Measurements from ENCODE around the gene SPATA1.

SPATA1 gene

DNA sequence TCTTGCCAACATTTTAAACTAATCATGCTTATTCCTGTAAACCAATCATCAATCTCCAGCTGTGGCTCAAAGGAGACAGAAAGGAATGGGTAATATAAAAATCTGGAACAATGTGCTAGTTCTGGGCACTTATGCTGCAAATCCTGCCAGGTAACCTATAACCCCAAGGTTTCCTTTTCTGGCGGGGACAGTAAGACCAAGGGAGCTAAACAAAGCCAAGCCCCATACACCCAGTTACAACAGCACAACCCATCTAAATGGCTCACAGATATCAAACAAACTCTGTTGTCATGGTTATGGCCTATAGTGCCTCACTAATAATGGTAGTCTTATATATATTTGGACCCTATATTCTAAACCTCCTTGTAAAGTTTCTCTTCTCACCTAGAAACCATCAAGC, 104.9 kb downstream of the SPATA1 start:
- TF ChIP-seq, protein P1, sequence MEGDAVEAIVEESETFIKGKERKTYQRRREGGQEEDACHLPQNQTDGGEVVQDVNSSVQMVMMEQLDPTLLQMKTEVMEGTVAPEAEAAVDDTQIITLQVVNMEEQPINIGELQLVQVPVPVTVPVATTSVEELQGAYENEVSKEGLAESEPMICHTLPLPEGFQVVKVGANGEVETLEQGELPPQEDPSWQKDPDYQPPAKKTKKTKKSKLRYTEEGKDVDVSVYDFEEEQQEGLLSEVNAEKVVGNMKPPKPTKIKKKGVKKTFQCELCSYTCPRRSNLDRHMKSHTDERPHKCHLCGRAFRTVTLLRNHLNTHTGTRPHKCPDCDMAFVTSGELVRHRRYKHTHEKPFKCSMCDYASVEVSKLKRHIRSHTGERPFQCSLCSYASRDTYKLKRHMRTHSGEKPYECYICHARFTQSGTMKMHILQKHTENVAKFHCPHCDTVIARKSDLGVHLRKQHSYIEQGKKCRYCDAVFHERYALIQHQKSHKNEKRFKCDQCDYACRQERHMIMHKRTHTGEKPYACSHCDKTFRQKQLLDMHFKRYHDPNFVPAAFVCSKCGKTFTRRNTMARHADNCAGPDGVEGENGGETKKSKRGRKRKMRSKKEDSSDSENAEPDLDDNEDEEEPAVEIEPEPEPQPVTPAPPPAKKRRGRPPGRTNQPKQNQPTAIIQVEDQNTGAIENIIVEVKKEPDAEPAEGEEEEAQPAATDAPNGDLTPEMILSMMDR (IDR thresholded peaks at IDR 0.05; ENCODE audit: extremely low read depth, insufficient read depth, missing control alignments), result no peak
- in situ Hi-C loops (cut with MboI; ENCODE audit: low pct_unique_long_range_greater_than_20kb, low sequenced_read_pairs, unreplicated experiment), result loop anchor here (25.0 kb wide), 2 partner anchors 324 to 474 kb away; partner anchors contain the start of gene PRKACB
- DNase-seq (ENCODE audit: low spot score), result no peak

- TF ChIP-seq, protein P1 (IDR thresholded peaks at IDR 0.05; ENCODE audit: extremely low read depth, insufficient read depth, missing control alignments), result no peak
- in situ Hi-C loops (cut with MboI; ENCODE audit: low pct_unique_long_range_greater_than_20kb, low sequenced_read_pairs, unreplicated experiment), result loop anchor here (25.0 kb wide), 2 partner anchors 324 to 474 kb away; partner anchors contain the start of gene PRKACB
- DNase-seq (ENCODE audit: low spot score), result no peak
Measured at GRCh38 chr1:84611796-84612195, 105.6 kb downstream of the SPATA1 start.

DNA sequence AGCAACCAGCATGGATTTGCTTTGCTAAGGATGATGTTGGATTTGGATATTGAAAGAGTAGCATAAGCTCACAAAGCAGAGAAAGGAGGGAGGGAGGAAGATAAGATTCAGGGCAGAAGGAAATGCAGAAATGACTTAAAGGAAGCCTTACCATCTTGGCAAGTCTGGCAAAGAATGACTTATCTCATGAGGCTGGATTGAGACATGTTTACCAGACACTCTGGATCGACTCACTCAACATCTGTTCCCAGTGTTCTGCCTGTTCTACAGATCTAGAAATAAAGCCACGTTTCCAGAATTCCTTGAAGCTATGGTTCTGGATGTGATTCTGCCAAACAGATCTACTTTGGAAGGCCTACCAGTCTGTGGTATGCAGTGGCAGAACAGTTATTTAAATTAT, 106.8 kb downstream of the SPATA1 start:
- TF ChIP-seq, protein P1 (IDR thresholded peaks at IDR 0.05; ENCODE audit: extremely low read depth, insufficient read depth, missing control alignments), result no peak
- in situ Hi-C loops (cut with MboI; ENCODE audit: low pct_unique_long_range_greater_than_20kb, low sequenced_read_pairs, unreplicated experiment), result loop anchor here (25.0 kb wide), 2 partner anchors 326 to 476 kb away; partner anchors contain the start of gene PRKACB
- no peak for DNase-seq (ENCODE audit: low spot score)

DNA sequence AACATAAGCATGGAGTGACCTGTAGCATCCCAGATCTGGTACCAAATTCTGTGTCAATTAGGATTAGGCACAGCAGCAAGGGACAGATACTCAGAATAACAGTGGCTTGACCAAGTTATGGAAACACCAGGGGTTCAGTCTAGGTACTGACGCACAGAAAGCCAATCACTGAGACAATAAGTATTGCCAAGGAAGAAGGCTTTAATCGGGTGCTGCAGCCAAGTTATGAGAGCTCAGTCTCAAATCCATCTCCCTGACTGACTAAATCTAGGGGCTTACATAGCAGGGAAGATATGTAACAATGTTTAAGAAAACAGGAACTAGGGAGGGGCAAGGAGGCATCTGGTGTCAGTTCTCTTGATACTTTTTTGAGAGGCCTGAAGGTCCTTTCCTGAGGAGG, 107.7 kb downstream of the SPATA1 start:
- no peak for DNase-seq (ENCODE audit: low spot score)
- TF ChIP-seq, protein P1 (IDR thresholded peaks at IDR 0.05; ENCODE audit: extremely low read depth, insufficient read depth, missing control alignments), result no peak
- in situ Hi-C loops (cut with MboI; ENCODE audit: low pct_unique_long_range_greater_than_20kb, low sequenced_read_pairs, unreplicated experiment), result loop anchor here (25.0 kb wide), 2 partner anchors 327 to 477 kb away; partner anchors contain the start of gene PRKACB

DNA sequence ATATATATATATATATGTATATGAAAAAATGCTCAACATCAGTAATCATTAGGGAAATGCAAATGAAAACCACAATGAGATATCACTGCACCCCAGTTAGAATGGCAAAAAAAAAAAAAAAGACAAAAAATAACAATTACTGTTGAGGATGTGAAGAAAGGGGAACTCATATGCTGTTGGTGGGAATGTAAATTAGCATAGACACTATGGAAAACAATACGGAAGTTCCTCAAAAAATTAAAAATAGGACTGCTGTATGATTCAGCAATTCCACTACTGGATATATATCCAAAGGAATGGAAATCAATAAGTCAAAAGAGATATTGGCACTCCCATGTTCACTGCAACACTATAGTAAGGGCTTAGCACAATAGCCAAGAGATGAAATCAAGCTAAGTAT, 109.6 kb downstream of the SPATA1 start:
- DNase-seq (ENCODE audit: low spot score), result no peak
- in situ Hi-C loops (cut with MboI; ENCODE audit: low pct_unique_long_range_greater_than_20kb, low sequenced_read_pairs, unreplicated experiment), result loop anchor here (25.0 kb wide), 2 partner anchors 328 to 478 kb away; partner anchors contain the start of gene PRKACB
- TF ChIP-seq, protein P1 (IDR thresholded peaks at IDR 0.05; ENCODE audit: extremely low read depth, insufficient read depth, missing control alignments), result no peak
